SIG-M5 treated with dmso at 0.1 percent for 504 hours (cell line): ENCODE measurements around the gene GK.
"Not testable (repeated sequence)": the region's sequence is repeated elsewhere in the genome, so short reads cannot be mapped to it uniquely, and the experiment has no call there.

Experiments used
- DNase-seq: peaks from one replicate; lab custom pipeline; 2025; ENCODE audit not compliant: unreplicated experiment; lab: John Stamatoyannopoulos, UW

GK gene

GRCh38 chrX:30652527-30653414 is 452 bp upstream of the GK start:
- peak; percentile 85 for DNase-seq

- DNase-seq, result not testable (repeated sequence)
Measured at GRCh38 chrX:30654386-30654785, 1.2 kb downstream of the GK start.

- DNase-seq, result no peak
Measured at GRCh38 chrX:30654989-30655607, 1.9 kb downstream of the GK start.

GRCh38 chrX:30655991-30656390 is 2.8 kb downstream of the GK start:
- no peak for DNase-seq

GRCh38 chrX:30657196-30658161 is 4.3 kb downstream of the GK start:
- no peak for DNase-seq

GRCh38 chrX:30659421-30659820 is 6.2 kb downstream of the GK start:
- DNase-seq, result peak; percentile 88

GRCh38 chrX:30661228-30661627 is 8.0 kb downstream of the GK start:
- no peak for DNase-seq

- DNase-seq, result no peak
Measured at GRCh38 chrX:30663322-30663721, 10.1 kb downstream of the GK start.

GRCh38 chrX:30665471-30665870 is 12.2 kb downstream of the GK start:
- DNase-seq, result no peak

- DNase-seq, result no peak
Measured at GRCh38 chrX:30666094-30666493, 12.9 kb downstream of the GK start.

GRCh38 chrX:30668581-30668980 is 15.4 kb downstream of the GK start:
- no peak for DNase-seq

GRCh38 chrX:30671189-30671588 is 18.0 kb downstream of the GK start:
- DNase-seq, result peak; percentile 39

- no peak for DNase-seq
Measured at GRCh38 chrX:30673127-30673796, 20.0 kb downstream of the GK start.

GRCh38 chrX:30673884-30674598 is 20.8 kb downstream of the GK start:
- no peak for DNase-seq

GRCh38 chrX:30674799-30675198 is 21.6 kb downstream of the GK start:
- no peak for DNase-seq

GRCh38 chrX:30679369-30679768 is 26.1 kb downstream of the GK start:
- DNase-seq, result no peak

GRCh38 chrX:30680618-30681017 is 27.4 kb downstream of the GK start:
- DNase-seq, result no peak

GRCh38 chrX:30688641-30689040 is 35.4 kb downstream of the GK start:
- no peak for DNase-seq

- no peak for DNase-seq
Measured at GRCh38 chrX:30689116-30689515, 35.9 kb downstream of the GK start.

- DNase-seq, result no peak
Measured at GRCh38 chrX:30690330-30690729, 37.1 kb downstream of the GK start.
